CD4-positive, CD25-positive, alpha-beta regulatory T cell (primary cell): ENCODE data around the gene SAMD4B. TPM values are rescaled to one million over a fixed set of nuclear protein-coding genes. Genes with fewer than 3 reads are reported as not detected.

Experiments used
- ATAC-seq, 2 donors: fragments of 150-1000 bp; cut with Tn5 transposase; one replicate each; pipeline ENCODE4 v1.10.0; 2021; ENCODE audit warnings: low read depth in 2 of 2, moderate number of reproducible peaks in 2 of 2, moderate library complexity in 1 of 2
- DNase-seq, 3 donors: peaks; one replicate each; pipeline versions ENCODE4 v3.0.0 to v3.0.0-alpha.2; 2012 to 2022; ENCODE audit warnings: mixed read lengths in 1 of 3
- H3K27ac ChIP-seq: one replicate; pipeline ENCODE4 v1.7.0; 2013; ENCODE audit warnings: mild to moderate bottlenecking, low read length; ENCODE audit not compliant: insufficient read depth, poor library complexity, severe bottlenecking
- H3K27me3 ChIP-seq: one replicate; pipeline ENCODE4 v1.7.0; 2013; ENCODE audit warnings: low read length; ENCODE audit not compliant: control insufficient read depth, insufficient read depth
- H3K36me3 ChIP-seq: one replicate; pipeline ENCODE4 v1.7.0; 2013; ENCODE audit warnings: mild to moderate bottlenecking, low read length, moderate library complexity; ENCODE audit not compliant: control insufficient read depth, insufficient read depth
- H3K4me1 ChIP-seq: 2 replicates; pipeline ENCODE4 v1.7.0; 2013; ENCODE audit warnings: mild to moderate bottlenecking, low read length; ENCODE audit not compliant: insufficient read depth, control insufficient read depth, poor library complexity, severe bottlenecking
- H3K4me3 ChIP-seq: one replicate; pipeline ENCODE4 v1.7.0; 2013; ENCODE audit warnings: low read depth, mild to moderate bottlenecking, low read length, moderate library complexity
- H3K9me3 ChIP-seq, 2 experiments: 1 replicate in 1 of 2; 2 replicates in 1 of 2; pipeline ENCODE4 v1.7.0; 2013; ENCODE audit warnings: low read length in 2 of 2, mild to moderate bottlenecking in 1 of 2, moderate library complexity in 1 of 2; ENCODE audit not compliant: control insufficient read depth in 2 of 2
- H3K27ac Mint-ChIP-seq, 3 donors: one replicate each; pipeline ENCODE4 v1.8.0; 2020 to 2022; ENCODE audit warnings: mild to moderate bottlenecking in 3 of 3, mixed read lengths in 3 of 3, moderate library complexity in 2 of 3
- H3K27me3 Mint-ChIP-seq: one replicate; pipeline ENCODE4 v1.8.0; 2022; ENCODE audit warnings: mild to moderate bottlenecking, mixed read lengths
- H3K36me3 Mint-ChIP-seq: one replicate; pipeline ENCODE4 v1.8.0; 2020; ENCODE audit warnings: mixed read lengths
- H3K4me1 Mint-ChIP-seq, 4 donors: one replicate each; pipeline ENCODE4 v1.8.0; 2020 to 2022; ENCODE audit warnings: mixed read lengths in 4 of 4, mild to moderate bottlenecking in 1 of 4
- H3K4me3 Mint-ChIP-seq, 4 donors: one replicate each; pipeline ENCODE4 v1.8.0; 2020 to 2022; ENCODE audit warnings: mild to moderate bottlenecking in 4 of 4, mixed read lengths in 4 of 4, moderate library complexity in 3 of 4
- H3K9me3 Mint-ChIP-seq, 7 donors: one replicate each; pipeline ENCODE4 v1.8.0; 2020 to 2022; ENCODE audit warnings: mixed read lengths in 7 of 7, mild to moderate bottlenecking in 3 of 7, moderate library complexity in 2 of 7
- polyA plus RNA-seq, 4 donors: library from polyadenylated mRNA; unstranded; fragments of 300-500 nt; fragmentation: Illumina TruSeq; gene quantifications; one replicate each; pipeline ENCODE4 v1.2.3, GENCODE V29; 2021
- total RNA-seq: library from RNA; stranded (reverse); gene quantifications from one replicate; pipeline ENCODE4 v1.2.3, GENCODE V29; 2022

The SAMD4B gene
- total and polyA plus RNA-seq, 5 donors from 2014 or later, result 5.7 to 78.9 (median 7.1) TPM

- H3K27me3 Mint-ChIP-seq, result no peaks in the 10 kb centered on the region
- ATAC-seq (no peak), DNase-seq (no peak)
- Histone ChIP-seq H3K27ac (no peak overlapping the region), H3K36me3 (peaks cover 53% of the 10 kb centered on the region), H3K4me3 (no peak overlapping the region), H3K4me1 (no peaks in the 10 kb centered on the region), H3K9me3 (no peaks in the 10 kb centered on the region), H3K27me3 (no peaks in the 10 kb centered on the region)
- H3K36me3 Mint-ChIP-seq, result peaks cover 28% of the 10 kb centered on the region
- H3K4me1 Mint-ChIP-seq, result peaks cover 0 to 6% (median under 1%) of the 10 kb centered on the region in 4 donors
- H3K4me3 Mint-ChIP-seq, result no peak overlapping the region
- no peaks in the 10 kb centered on the region for H3K9me3 Mint-ChIP-seq
- H3K27ac Mint-ChIP-seq, result peak overlapping the region; percentile 26 to 77 (median 51)
Observed at GRCh38 chr19:39362682-39363657, 20.7 kb downstream of the SAMD4B start.

- no peak for DNase-seq
- ATAC-seq, result no peak
- Mint-ChIP-seq H3K4me3 (no peak overlapping the region), H3K27ac (no peak overlapping the region), H3K9me3 (no peaks in the 10 kb centered on the region), H3K36me3 (peaks cover 34% of the 10 kb centered on the region), H3K4me1 (peaks cover 0 to 9% (median under 1%) of the 10 kb centered on the region in 4 donors), H3K27me3 (no peaks in the 10 kb centered on the region)
- H3K27me3 ChIP-seq, result no peaks in the 10 kb centered on the region
- no peak overlapping the region for H3K27ac ChIP-seq
- H3K4me3 ChIP-seq, result no peak overlapping the region
- peaks cover 50% of the 10 kb centered on the region for H3K36me3 ChIP-seq
- no peaks in the 10 kb centered on the region for H3K4me1 ChIP-seq
- H3K9me3 ChIP-seq, result no peaks in the 10 kb centered on the region
Observed at GRCh38 chr19:39363901-39364457, 21.8 kb downstream of the SAMD4B start.

GRCh38 chr19:39365531-39365930, 23.3 kb downstream of the SAMD4B start:
- no peak overlapping the region for H3K4me3 Mint-ChIP-seq
- peaks cover 0 to 6% (median under 1%) of the 10 kb centered on the region in 4 donors for H3K4me1 Mint-ChIP-seq
- H3K9me3 ChIP-seq, result no peaks in the 10 kb centered on the region
- DNase-seq (no peak), ATAC-seq (no peak)
- H3K36me3 Mint-ChIP-seq, result peaks cover 30% of the 10 kb centered on the region
- H3K27me3 Mint-ChIP-seq, result no peaks in the 10 kb centered on the region
- no peaks in the 10 kb centered on the region for H3K27me3 ChIP-seq
- peaks cover 55% of the 10 kb centered on the region for H3K36me3 ChIP-seq
- no peak overlapping the region for H3K27ac Mint-ChIP-seq
- no peak overlapping the region for H3K27ac ChIP-seq
- H3K4me3 ChIP-seq, result no peak overlapping the region
- H3K4me1 ChIP-seq, result no peaks in the 10 kb centered on the region
- H3K9me3 Mint-ChIP-seq, result no peaks in the 10 kb centered on the region

- no peak overlapping the region for H3K27ac ChIP-seq
- H3K4me1 ChIP-seq, result no peaks in the 10 kb centered on the region
- peaks cover 33% of the 10 kb centered on the region for H3K36me3 Mint-ChIP-seq
- no peaks in the 10 kb centered on the region for H3K27me3 Mint-ChIP-seq
- H3K27me3 ChIP-seq, result no peaks in the 10 kb centered on the region
- H3K4me3 ChIP-seq, result no peak overlapping the region
- no peaks in the 10 kb centered on the region for H3K9me3 ChIP-seq
- DNase-seq, result no peak
- no peaks in the 10 kb centered on the region for H3K9me3 Mint-ChIP-seq
- H3K4me3 Mint-ChIP-seq, result no peak overlapping the region
- peak overlapping the region in 2 of 3 donors; percentile 15 to 52 for H3K27ac Mint-ChIP-seq
- no peak for ATAC-seq
- peaks cover 0 to 14% (median 2%) of the 10 kb centered on the region in 4 donors for H3K4me1 Mint-ChIP-seq
- H3K36me3 ChIP-seq, result peaks cover 55% of the 10 kb centered on the region
Observed at GRCh38 chr19:39369200-39369599, 27.0 kb downstream of the SAMD4B start.

GRCh38 chr19:39370735-39371134, 28.5 kb downstream of the SAMD4B start:
- H3K36me3 Mint-ChIP-seq, result peaks cover 36% of the 10 kb centered on the region
- H3K4me1 Mint-ChIP-seq, result peaks cover 0 to 14% (median 2%) of the 10 kb centered on the region in 4 donors
- Histone ChIP-seq H3K27ac (no peak overlapping the region), H3K9me3 (no peaks in the 10 kb centered on the region), H3K36me3 (peaks cover 54% of the 10 kb centered on the region), H3K4me1 (no peaks in the 10 kb centered on the region), H3K4me3 (no peak overlapping the region), H3K27me3 (no peaks in the 10 kb centered on the region)
- H3K4me3 Mint-ChIP-seq, result no peak overlapping the region
- no peaks in the 10 kb centered on the region for H3K9me3 Mint-ChIP-seq
- DNase-seq, result no peak
- peak overlapping the region in 1 of 3 donors; percentile 30 for H3K27ac Mint-ChIP-seq
- no peak for ATAC-seq
- no peaks in the 10 kb centered on the region for H3K27me3 Mint-ChIP-seq

- no peak for DNase-seq
- no peak overlapping the region for H3K4me3 ChIP-seq
- H3K27me3 ChIP-seq, result no peaks in the 10 kb centered on the region
- no peak for ATAC-seq
- Mint-ChIP-seq H3K4me3 (no peak overlapping the region), H3K27ac (peak overlapping the region in 2 of 3 donors; percentile 21 to 47), H3K36me3 (peaks cover 48% of the 10 kb centered on the region), H3K9me3 (no peaks in the 10 kb centered on the region), H3K27me3 (no peaks in the 10 kb centered on the region), H3K4me1 (peaks cover 0 to 16% (median under 1%) of the 10 kb centered on the region in 4 donors)
- no peaks in the 10 kb centered on the region for H3K9me3 ChIP-seq
- no peak overlapping the region for H3K27ac ChIP-seq
- no peaks in the 10 kb centered on the region for H3K4me1 ChIP-seq
- H3K36me3 ChIP-seq, result peaks cover 66% of the 10 kb centered on the region
Observed at GRCh38 chr19:39372047-39372802, 30.0 kb downstream of the SAMD4B start.

GRCh38 chr19:39372941-39373340, 30.7 kb downstream of the SAMD4B start:
- Mint-ChIP-seq H3K27me3 (no peaks in the 10 kb centered on the region), H3K4me1 (peaks cover 0 to 16% (median under 1%) of the 10 kb centered on the region in 4 donors), H3K36me3 (peaks cover 52% of the 10 kb centered on the region), H3K4me3 (no peak overlapping the region), H3K9me3 (no peaks in the 10 kb centered on the region), H3K27ac (peak overlapping the region in 2 of 3 donors; percentile 69 to 84)
- H3K9me3 ChIP-seq, result no peaks in the 10 kb centered on the region
- DNase-seq, result no peak
- no peak overlapping the region for H3K4me3 ChIP-seq
- peaks cover 73% of the 10 kb centered on the region for H3K36me3 ChIP-seq
- H3K27ac ChIP-seq, result no peak overlapping the region
- no peaks in the 10 kb centered on the region for H3K4me1 ChIP-seq
- no peaks in the 10 kb centered on the region for H3K27me3 ChIP-seq
- no peak for ATAC-seq
